ENCODE results near the gene SLC35F2.
"Not testable (repeated sequence)": the region's sequence is repeated elsewhere in the genome, so short reads cannot be mapped to it uniquely, and the experiment has no call there.

Gene SLC35F2

GRCh38 chr11:107856180-107856980 is 2.2 kb downstream of the SLC35F2 start:
- no peak overlapping the region for H3K4me3 Mint-ChIP-seq
- no peaks in the 10 kb centered on the region for H3K9me3 Mint-ChIP-seq
- H3K36me3 Mint-ChIP-seq (ENCODE audit: low read depth): no peaks in the 10 kb centered on the region
- H3K4me1 Mint-ChIP-seq (ENCODE audit: low read depth): peaks cover 22% of the 10 kb centered on the region
- intact Hi-C loops (cut with micrococcal nuclease): no loop called here
- peaks cover 31% of the 10 kb centered on the region for H3K27me3 Mint-ChIP-seq
- no peak overlapping the region for H3K27ac Mint-ChIP-seq

DNA sequence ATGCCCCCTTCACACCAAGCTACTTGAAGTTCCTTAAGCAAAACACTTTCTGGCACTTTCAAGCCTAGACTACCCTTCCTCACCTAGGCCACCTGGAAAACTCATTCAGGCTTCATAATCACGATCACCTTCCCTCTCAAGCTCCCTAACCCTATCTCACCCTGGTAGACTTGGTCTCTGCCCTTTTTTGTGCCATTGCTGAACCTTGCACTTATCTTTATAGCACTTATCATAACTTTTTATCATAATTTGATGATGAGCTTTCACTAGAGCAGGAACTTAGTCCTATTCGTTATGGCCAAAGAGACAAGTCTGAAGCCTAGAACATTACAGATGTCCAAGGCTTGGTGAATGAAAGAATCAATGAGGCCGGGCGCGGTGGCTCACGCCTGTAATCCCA is 5.5 kb downstream of the SLC35F2 start:
- intact Hi-C loops (cut with micrococcal nuclease): no loop called here
- H3K36me3 Mint-ChIP-seq (ENCODE audit: low read depth): no peaks in the 10 kb centered on the region
- H3K27me3 Mint-ChIP-seq: peaks cover 11% of the 10 kb centered on the region
- no peaks in the 10 kb centered on the region for H3K9me3 Mint-ChIP-seq
- peaks cover 20% of the 10 kb centered on the region for H3K4me1 Mint-ChIP-seq (ENCODE audit: low read depth)
- no peak overlapping the region for H3K27ac Mint-ChIP-seq
- H3K4me3 Mint-ChIP-seq: no peak overlapping the region

DNA sequence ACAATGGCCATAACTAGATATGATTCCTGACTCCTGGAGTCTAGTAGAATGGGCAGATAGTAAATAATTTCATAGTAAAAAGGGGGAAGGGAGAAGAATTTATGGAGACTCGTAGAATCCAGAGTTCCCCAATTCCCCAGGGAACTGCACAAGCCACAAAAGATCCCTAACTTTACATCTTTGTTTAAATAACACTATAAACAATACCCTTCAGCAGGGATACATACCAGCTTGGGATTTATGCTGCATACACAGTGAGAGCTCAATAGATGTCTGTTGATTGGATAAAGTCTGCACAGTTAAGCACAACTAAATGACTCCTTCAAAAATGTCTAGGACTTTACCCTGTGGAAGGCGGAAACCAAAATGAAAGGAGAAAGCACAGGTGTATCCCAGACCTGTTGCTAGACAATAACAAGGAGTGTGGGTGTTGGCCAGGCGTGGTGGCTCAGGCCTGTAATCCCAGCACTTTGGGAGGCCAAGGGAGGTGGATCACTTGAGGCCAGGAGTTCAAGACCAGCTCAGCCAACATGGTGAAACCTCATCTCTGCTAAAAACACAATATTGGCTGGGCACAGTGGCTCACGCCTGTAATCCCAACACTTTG is 6.8 kb downstream of the SLC35F2 start:
- no peaks in the 10 kb centered on the region for H3K36me3 Mint-ChIP-seq (ENCODE audit: low read depth)
- peaks cover 15% of the 10 kb centered on the region for H3K4me1 Mint-ChIP-seq (ENCODE audit: low read depth)
- H3K27ac Mint-ChIP-seq: no peak overlapping the region
- peaks cover 1% of the 10 kb centered on the region for H3K27me3 Mint-ChIP-seq
- H3K9me3 Mint-ChIP-seq: no peaks in the 10 kb centered on the region
- no peak overlapping the region for H3K4me3 Mint-ChIP-seq
- intact Hi-C loops (cut with micrococcal nuclease): no loop called here

DNA sequence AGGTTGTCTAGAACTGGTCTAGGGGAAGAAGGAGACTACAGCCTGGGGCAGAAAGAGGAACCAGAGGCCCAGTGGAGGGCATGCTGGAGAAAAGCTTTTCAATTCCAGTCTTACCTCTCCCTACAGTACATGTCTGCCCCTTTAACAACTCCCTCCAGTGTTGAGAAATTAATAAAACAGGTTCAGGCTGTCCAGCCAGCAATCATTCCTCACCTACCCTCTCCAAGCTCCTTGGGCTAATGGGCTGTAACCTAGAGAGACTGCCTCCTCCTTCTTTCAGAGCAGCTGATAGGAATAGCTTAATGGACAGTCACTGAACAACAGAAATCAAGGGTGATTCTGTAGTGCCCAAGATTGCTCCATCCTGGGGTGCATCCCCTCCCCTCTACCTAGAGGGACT is 8.8 kb downstream of the SLC35F2 start:
- H3K4me1 Mint-ChIP-seq (ENCODE audit: low read depth): peaks cover 15% of the 10 kb centered on the region
- no peak overlapping the region for H3K27ac Mint-ChIP-seq

GRCh38 chr11:107848345-107848744 is 10.2 kb downstream of the SLC35F2 start:
- Mint-ChIP-seq H3K36me3 (ENCODE audit: low read depth) (no peaks in the 10 kb centered on the region), H3K27ac (no peak overlapping the region), H3K4me1 (ENCODE audit: low read depth) (peaks cover 15% of the 10 kb centered on the region), H3K9me3 (no peaks in the 10 kb centered on the region), H3K27me3 (no peaks in the 10 kb centered on the region), H3K4me3 (no peak overlapping the region)
- intact Hi-C loops (cut with micrococcal nuclease): no loop called here

More for the DNA sequence above, 8.8 kb downstream of the SLC35F2 start:
- H3K9me3 Mint-ChIP-seq: no peaks in the 10 kb centered on the region
- H3K4me3 Mint-ChIP-seq: no peak overlapping the region
- intact Hi-C loops (cut with micrococcal nuclease): no loop called here
- no peaks in the 10 kb centered on the region for H3K27me3 Mint-ChIP-seq
- no peaks in the 10 kb centered on the region for H3K36me3 Mint-ChIP-seq (ENCODE audit: low read depth)

- intact Hi-C loops (cut with micrococcal nuclease): no loop called here
- Mint-ChIP-seq H3K9me3 (no peaks in the 10 kb centered on the region), H3K27me3 (no peaks in the 10 kb centered on the region), H3K27ac (no peak overlapping the region), H3K4me1 (ENCODE audit: low read depth) (peaks cover 20% of the 10 kb centered on the region), H3K4me3 (no peak overlapping the region), H3K36me3 (ENCODE audit: low read depth) (no peaks in the 10 kb centered on the region)
These were observed 11.4 kb downstream of the SLC35F2 start for GRCh38 chr11:107847184-107847583.

GRCh38 chr11:107844041-107844440 is 14.5 kb downstream of the SLC35F2 start:
- H3K4me3 Mint-ChIP-seq: no peak overlapping the region
- intact Hi-C loops (cut with micrococcal nuclease): no loop called here
- no peaks in the 10 kb centered on the region for H3K27me3 Mint-ChIP-seq
- H3K4me1 Mint-ChIP-seq (ENCODE audit: low read depth): peaks cover 30% of the 10 kb centered on the region
- no peaks in the 10 kb centered on the region for H3K36me3 Mint-ChIP-seq (ENCODE audit: low read depth)
- H3K27ac Mint-ChIP-seq: no peak overlapping the region
- H3K9me3 Mint-ChIP-seq: no peaks in the 10 kb centered on the region

DNA sequence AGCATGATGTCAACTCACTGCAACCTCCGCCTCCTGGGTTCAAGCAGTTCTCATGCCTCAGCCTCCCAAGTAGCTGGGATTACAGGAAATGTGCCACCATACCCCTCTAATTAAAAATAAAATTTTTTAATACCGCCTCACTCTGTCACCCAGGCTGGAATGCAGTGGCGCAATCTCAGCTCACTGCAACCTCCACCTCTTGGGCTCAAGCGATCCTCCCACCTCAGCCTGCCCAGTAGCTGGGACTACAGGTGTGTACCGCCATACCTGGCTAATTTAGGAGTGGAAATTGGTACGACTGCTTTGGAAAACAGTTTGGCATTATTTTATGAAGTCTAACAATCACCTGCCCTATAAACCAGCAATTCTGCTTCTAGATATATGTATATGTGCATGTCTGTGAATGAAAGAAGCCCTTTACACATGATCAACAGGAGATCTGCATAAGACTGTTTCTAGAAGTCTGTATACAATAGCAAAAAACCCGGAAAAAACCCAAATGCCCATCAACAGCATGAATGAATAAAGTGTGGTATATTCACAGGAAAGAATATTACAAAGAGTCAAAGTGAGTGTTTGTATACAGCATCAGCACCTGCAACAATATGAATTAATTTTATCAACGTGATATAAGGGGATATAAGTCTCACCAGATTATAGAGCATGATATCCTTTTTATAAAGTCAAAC is 16.0 kb downstream of the SLC35F2 start:
- peaks cover 28% of the 10 kb centered on the region for H3K4me1 Mint-ChIP-seq (ENCODE audit: low read depth)
- intact Hi-C loops (cut with micrococcal nuclease): no loop called here
- H3K9me3 Mint-ChIP-seq: no peaks in the 10 kb centered on the region
- no peak overlapping the region for H3K4me3 Mint-ChIP-seq
- no peaks in the 10 kb centered on the region for H3K27me3 Mint-ChIP-seq
- no peaks in the 10 kb centered on the region for H3K36me3 Mint-ChIP-seq (ENCODE audit: low read depth)
- H3K27ac Mint-ChIP-seq: no peak overlapping the region

GRCh38 chr11:107840129-107840484 is 18.5 kb downstream of the SLC35F2 start:
- H3K36me3 Mint-ChIP-seq (ENCODE audit: low read depth): no peaks in the 10 kb centered on the region
- intact Hi-C loops (cut with micrococcal nuclease): no loop called here

DNA sequence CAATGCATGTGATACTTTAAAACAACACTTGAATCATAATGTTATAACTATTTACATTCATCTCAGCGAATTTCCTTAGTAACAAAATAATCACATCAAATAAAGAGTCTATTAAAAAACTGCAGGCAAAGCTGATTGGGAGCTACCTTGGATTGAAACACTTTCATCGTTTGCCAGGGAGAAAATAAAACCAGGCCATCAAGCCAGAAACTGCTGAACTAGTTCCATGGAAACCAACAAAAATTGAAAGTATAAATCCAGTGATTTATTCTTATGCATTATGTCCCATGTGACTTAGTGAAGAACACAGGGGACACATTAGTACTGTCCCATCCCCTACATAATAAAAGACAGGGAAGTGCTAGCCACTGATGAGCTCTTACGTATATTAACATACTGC is 21.7 kb downstream of the SLC35F2 start:
- Mint-ChIP-seq H3K27ac (no peak overlapping the region), H3K27me3 (no peaks in the 10 kb centered on the region), H3K4me1 (ENCODE audit: low read depth) (peaks cover 23% of the 10 kb centered on the region), H3K4me3 (no peak overlapping the region), H3K9me3 (no peaks in the 10 kb centered on the region), H3K36me3 (ENCODE audit: low read depth) (no peaks in the 10 kb centered on the region)
- intact Hi-C loops (cut with micrococcal nuclease): no loop called here

More at GRCh38 chr11:107840129-107840484, 18.5 kb downstream of the SLC35F2 start:
- Mint-ChIP-seq H3K9me3 (no peaks in the 10 kb centered on the region), H3K27ac (peak overlapping the region; percentile 84), H3K4me3 (no peak overlapping the region), H3K27me3 (no peaks in the 10 kb centered on the region), H3K4me1 (ENCODE audit: low read depth) (peaks cover 28% of the 10 kb centered on the region)

GRCh38 chr11:107834995-107835394 is 23.6 kb downstream of the SLC35F2 start:
- Mint-ChIP-seq H3K4me3 (no peak overlapping the region), H3K27ac (no peak overlapping the region), H3K27me3 (no peaks in the 10 kb centered on the region), H3K9me3 (no peaks in the 10 kb centered on the region), H3K36me3 (ENCODE audit: low read depth) (no peaks in the 10 kb centered on the region), H3K4me1 (ENCODE audit: low read depth) (peaks cover 6% of the 10 kb centered on the region)
- intact Hi-C loops (cut with micrococcal nuclease): no loop called here

DNA sequence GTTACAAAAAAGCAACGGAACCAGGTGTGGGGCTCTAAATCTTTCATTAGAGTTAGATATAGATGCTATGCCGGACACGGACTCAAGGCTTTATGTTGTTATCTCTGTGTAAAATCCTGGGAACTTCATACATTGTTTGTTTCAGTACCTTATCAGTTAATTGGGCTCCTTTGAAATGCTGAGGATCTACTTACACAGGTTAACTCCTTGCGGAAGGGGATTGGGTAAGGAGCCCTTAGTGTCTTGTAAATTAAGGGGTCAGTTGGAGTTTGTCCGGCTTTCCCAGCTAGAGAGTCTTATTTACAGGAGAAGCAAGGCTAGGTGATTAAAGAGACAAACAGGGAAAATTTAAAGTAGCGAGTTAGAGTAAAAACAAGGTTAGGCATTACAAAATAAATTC is 24.7 kb downstream of the SLC35F2 start:
- H3K27ac Mint-ChIP-seq; H3K4me1 Mint-ChIP-seq (ENCODE audit: low read depth); H3K4me3 Mint-ChIP-seq; H3K9me3 Mint-ChIP-seq; H3K27me3 Mint-ChIP-seq; intact Hi-C loops (cut with micrococcal nuclease); H3K36me3 Mint-ChIP-seq (ENCODE audit: low read depth): not testable (repeated sequence)

GRCh38 chr11:107830915-107831540 is 27.6 kb downstream of the SLC35F2 start:
- no peaks in the 10 kb centered on the region for H3K36me3 Mint-ChIP-seq (ENCODE audit: low read depth)
- H3K27me3 Mint-ChIP-seq: no peaks in the 10 kb centered on the region
- H3K9me3 Mint-ChIP-seq: no peaks in the 10 kb centered on the region
- H3K27ac Mint-ChIP-seq: no peak overlapping the region
- no peaks in the 10 kb centered on the region for H3K4me1 Mint-ChIP-seq (ENCODE audit: low read depth)
- H3K4me3 Mint-ChIP-seq: no peak overlapping the region
- intact Hi-C loops (cut with micrococcal nuclease): no loop called here

GRCh38 chr11:107827041-107827440 is 31.5 kb downstream of the SLC35F2 start:
- intact Hi-C loops (cut with micrococcal nuclease): no loop called here
- Mint-ChIP-seq H3K4me1 (ENCODE audit: low read depth) (peaks cover 9% of the 10 kb centered on the region), H3K4me3 (no peak overlapping the region), H3K27ac (no peak overlapping the region), H3K9me3 (no peaks in the 10 kb centered on the region), H3K36me3 (ENCODE audit: low read depth) (no peaks in the 10 kb centered on the region), H3K27me3 (no peaks in the 10 kb centered on the region)

Data from dendritic cell treated with granulocyte-macrophage colony-stimulating factor and Interleukin-4, amounts not matched to agents 40 ng/mL and 50 ng/mL, for 4 days (primary cell).